BE2C (cell line): ENCODE measurements around the gene CEP192.

Experiments
- DNase-seq: peaks from one replicate; pipeline ENCODE4 v3.0.0-alpha.2; 2020
- H3K27me3 ChIP-seq: fragments of 250-450 bp; sonication (Bioruptor Pico); 2 replicates; pipeline ENCODE4 v1.5.1; 2020; ENCODE audit warnings: mild to moderate bottlenecking
- H3K36me3 ChIP-seq: fragments of 250-450 bp; sonication (Bioruptor Pico); 2 replicates; pipeline ENCODE4 v1.5.1; 2020; ENCODE audit warnings: mild to moderate bottlenecking
- H3K4me1 ChIP-seq: fragments of 250-450 bp; sonication (Bioruptor Pico); 2 replicates; pipeline ENCODE4 v1.5.1; 2020
- H3K4me3 ChIP-seq: 2 replicates; pipeline ENCODE4 v1.5.1; 2011; ENCODE audit warnings: low read depth, low read length
- H3K9me3 ChIP-seq: fragments of 250-450 bp; sonication (Bioruptor Pico); 2 replicates; pipeline ENCODE4 v1.5.1; 2020
- CTCF ChIP-seq: IDR thresholded peaks from 2 replicates; pipeline ENCODE4 v1.5.1; 2012; ENCODE audit warnings: mild to moderate bottlenecking, low read depth, low read length

CEP192 gene

GRCh38 chr18:13017247-13017875, 26.2 kb downstream of the CEP192 start:
- no peak for TF ChIP-seq CTCF
- Histone ChIP-seq H3K36me3 (peaks cover 12% of the 10 kb centered on the region), H3K4me1 (no peaks in the 10 kb centered on the region), H3K4me3 (no peak overlapping the region), H3K27me3 (no peaks in the 10 kb centered on the region), H3K9me3 (no peaks in the 10 kb centered on the region)
- DNase-seq = no peak

DNA sequence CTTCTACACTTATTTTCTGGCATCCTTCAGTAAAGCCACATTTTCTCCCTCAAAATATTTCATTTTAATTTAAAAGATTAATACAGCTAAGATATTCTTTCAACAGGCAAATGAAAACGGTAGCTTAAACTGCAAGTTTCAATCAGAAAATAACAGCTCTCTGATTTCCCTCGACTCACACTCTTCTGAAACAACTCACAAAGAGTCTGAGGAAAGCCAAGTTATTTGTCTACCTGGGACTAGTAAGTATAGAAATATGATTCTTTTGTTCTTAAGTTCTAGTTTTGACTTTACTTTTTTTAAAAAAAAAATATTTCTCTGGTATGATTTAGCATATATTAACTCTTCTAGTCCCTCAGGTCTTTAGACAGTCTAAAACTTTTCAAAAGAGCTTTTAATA, 27.2 kb downstream of the CEP192 start:
- no peaks in the 10 kb centered on the region for H3K4me1 ChIP-seq
- no peak for TF ChIP-seq CTCF
- no peak overlapping the region for H3K4me3 ChIP-seq
- DNase-seq = no peak
- no peaks in the 10 kb centered on the region for H3K27me3 ChIP-seq
- no peaks in the 10 kb centered on the region for H3K9me3 ChIP-seq
- H3K36me3 ChIP-seq = peaks cover 12% of the 10 kb centered on the region

- Histone ChIP-seq H3K4me1 (no peaks in the 10 kb centered on the region), H3K27me3 (no peaks in the 10 kb centered on the region), H3K4me3 (no peak overlapping the region), H3K36me3 (peaks cover 12% of the 10 kb centered on the region), H3K9me3 (no peaks in the 10 kb centered on the region)
- no peak for DNase-seq
- no peak for TF ChIP-seq CTCF
Observed at GRCh38 chr18:13019301-13019700, 28.1 kb downstream of the CEP192 start.

GRCh38 chr18:13022644-13023043, 31.5 kb downstream of the CEP192 start:
- no peaks in the 10 kb centered on the region for H3K4me1 ChIP-seq
- TF ChIP-seq CTCF = no peak
- peaks cover 8% of the 10 kb centered on the region for H3K36me3 ChIP-seq

DNA sequence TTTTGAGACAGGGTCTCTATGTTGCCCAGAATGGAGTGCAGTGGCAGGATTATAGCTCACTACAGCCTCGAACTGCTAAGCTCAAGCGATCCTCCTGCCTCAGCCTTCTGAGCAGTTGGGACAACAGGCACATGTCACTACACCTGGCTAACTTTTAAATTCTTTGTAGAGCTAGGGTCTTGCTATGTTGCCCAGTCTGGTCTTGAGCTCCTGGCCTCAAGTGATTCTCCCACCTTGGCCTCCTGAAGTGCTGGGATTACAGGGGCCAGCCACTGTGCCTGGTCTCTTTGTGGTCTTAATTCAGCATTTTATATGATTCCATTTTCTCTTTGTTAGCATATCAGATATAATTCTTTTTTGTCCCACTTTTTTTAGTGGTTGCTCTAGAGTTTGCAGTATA, 34.1 kb downstream of the CEP192 start:
- H3K4me1 ChIP-seq = no peaks in the 10 kb centered on the region
- no peak for TF ChIP-seq CTCF
- H3K4me3 ChIP-seq = no peak overlapping the region
- no peak for DNase-seq
- peaks cover 8% of the 10 kb centered on the region for H3K36me3 ChIP-seq
- no peaks in the 10 kb centered on the region for H3K9me3 ChIP-seq
- no peaks in the 10 kb centered on the region for H3K27me3 ChIP-seq

More at GRCh38 chr18:13022644-13023043, 31.5 kb downstream of the CEP192 start:
- no peaks in the 10 kb centered on the region for H3K9me3 ChIP-seq
- no peak for DNase-seq
- H3K4me3 ChIP-seq = no peak overlapping the region
- no peaks in the 10 kb centered on the region for H3K27me3 ChIP-seq

GRCh38 chr18:13026583-13027270, 35.6 kb downstream of the CEP192 start:
- Histone ChIP-seq H3K4me1 (no peaks in the 10 kb centered on the region), H3K27me3 (no peaks in the 10 kb centered on the region), H3K4me3 (no peak overlapping the region), H3K9me3 (no peaks in the 10 kb centered on the region), H3K36me3 (peaks cover 10% of the 10 kb centered on the region)
- TF ChIP-seq CTCF = no peak
- no peak for DNase-seq
